A673 (cell line): ENCODE data around the gene FAXDC2. TPM values are rescaled to one million over a fixed set of nuclear protein-coding genes. Genes with fewer than 3 reads are reported as not detected.

Experiments used
- BruUV-seq: library from RNA; stranded (reverse); fragments of 400-500 nt; replicated peaks from 2 replicates; lab custom pipeline; 2021; lab: Mats Ljungman, UMichigan
- CTCF ChIA-PET: fragments of 300-600 bp; sonication (Branson Sonifier 250); formaldehyde crosslinking; loops from one replicate; lab custom pipeline; 2022; ENCODE audit warnings: antibody characterized with exemption; lab: Charles Lee
- POLR2A ChIA-PET: fragments of 300-600 bp; sonication (Branson Sonifier 250); formaldehyde crosslinking; loops from one replicate; lab custom pipeline; 2022; ENCODE audit warnings: antibody characterized with exemption; ENCODE audit not compliant: low non-redundant PET; lab: Charles Lee
- DNase-seq: peaks from one replicate; pipeline ENCODE4 v3.0.0-alpha.2; 2015; ENCODE audit warnings: low spot score
- H3K27ac ChIP-seq: fragments of 200-600 bp; sonication (generic); 2 replicates; pipeline ENCODE4 v1.5.1; 2016; ENCODE audit warnings: mixed run types, low read depth, mild to moderate bottlenecking, mixed read lengths, antibody characterized with exemption, low read length; ENCODE audit not compliant: poor library complexity, severe bottlenecking
- H3K27me3 ChIP-seq: fragments of 200-600 bp; sonication (generic); replicated peaks from 2 replicates; pipeline ENCODE4 v1.6.1; 2017; ENCODE audit warnings: mixed run types, low read depth, mild to moderate bottlenecking, mixed read lengths, antibody characterized with exemption, low read length; ENCODE audit not compliant: insufficient read depth, poor library complexity
- H3K36me3 ChIP-seq: fragments of 200-600 bp; sonication (generic); 2 replicates; pipeline ENCODE4 v1.6.1; 2016; ENCODE audit warnings: mixed run types, mild to moderate bottlenecking, mixed read lengths, antibody characterized with exemption, low read length; ENCODE audit not compliant: insufficient read depth, poor library complexity, severe bottlenecking
- H3K4me1 ChIP-seq: fragments of 200-600 bp; sonication (generic); 2 replicates; pipeline ENCODE4 v1.6.1; 2017; ENCODE audit warnings: mixed run types, mild to moderate bottlenecking, mixed read lengths, antibody characterized with exemption, low read length; ENCODE audit not compliant: insufficient read depth, poor library complexity, severe bottlenecking
- H3K4me3 ChIP-seq: fragments of 200-600 bp; sonication (generic); 2 replicates; pipeline ENCODE4 v1.5.1; 2016; ENCODE audit warnings: low read depth, mixed run types, mild to moderate bottlenecking, mixed read lengths, low read length; ENCODE audit not compliant: poor library complexity, severe bottlenecking
- H3K9me3 ChIP-seq: fragments of 200-600 bp; sonication (generic); 2 replicates; pipeline ENCODE4 v1.6.1; 2016; ENCODE audit warnings: mixed run types, low read depth, mild to moderate bottlenecking, mixed read lengths, antibody characterized with exemption, low read length; ENCODE audit not compliant: poor library complexity, severe bottlenecking
- CTCF ChIP-seq: fragments of 300-800, 200-600 bp; sonication (generic); conservative IDR thresholded peaks from 2 replicates; pipeline ENCODE4 v1.5.1; 2017; ENCODE audit warnings: low read depth, mild to moderate bottlenecking, antibody characterized with exemption, low read length, moderate library complexity, mixed read lengths
- EZH2 ChIP-seq: fragments of 200-600 bp; sonication (generic); IDR thresholded peaks from 2 replicates; pipeline ENCODE4 v1.6.1; 2017; ENCODE audit warnings: borderline replicate concordance, low read depth, mild to moderate bottlenecking, mixed read lengths, antibody characterized with exemption, low read length; ENCODE audit not compliant: poor library complexity, severe bottlenecking
- intact Hi-C: fragments of 100-400 bp; cut with micrococcal nuclease; formaldehyde crosslinking; loops from one replicate; pipeline ENCODE4 v1.10.0; 2022; ENCODE audit not compliant: unreplicated experiment
- total RNA-seq: library from RNA; stranded (reverse); gene quantifications from 2 replicates; pipeline ENCODE4 v1.2.3, GENCODE V29; 2021

FAXDC2 gene
- total RNA-seq, 1 experiment from 2014 or later: not detected

- TF ChIP-seq EZH2 (no peak), CTCF (no peak)
- Histone ChIP-seq H3K4me1 (no peaks in the 10 kb centered on the region), H3K27ac (no peak overlapping the region), H3K4me3 (no peak overlapping the region), H3K27me3 (no peaks in the 10 kb centered on the region), H3K36me3 (peaks cover 46% of the 10 kb centered on the region), H3K9me3 (no peaks in the 10 kb centered on the region)
- intact Hi-C loops: no loop called here
- POLR2A ChIA-PET: no interaction called here
- DNase-seq: no peak
- no TSS peak for BruUV-seq
- CTCF ChIA-PET: no interaction called here
These were observed 31.8 kb downstream of the FAXDC2 start for GRCh38 chr5:154818471-154819116.

- TF ChIP-seq EZH2 (no peak), CTCF (no peak)
- Histone ChIP-seq H3K36me3 (peaks cover 51% of the 10 kb centered on the region), H3K4me1 (no peaks in the 10 kb centered on the region), H3K9me3 (no peaks in the 10 kb centered on the region), H3K27ac (no peak overlapping the region), H3K27me3 (no peaks in the 10 kb centered on the region), H3K4me3 (no peak overlapping the region)
- POLR2A ChIA-PET: no interaction called here
- DNase-seq: no peak
- intact Hi-C loops: no loop called here
- CTCF ChIA-PET: no interaction called here
- no TSS peak for BruUV-seq
These were observed 32.6 kb downstream of the FAXDC2 start for GRCh38 chr5:154817815-154818214.

- no peak overlapping the region for H3K4me3 ChIP-seq
- TF ChIP-seq CTCF (no peak), EZH2 (no peak)
- intact Hi-C loops: no loop called here
- no peak overlapping the region for H3K27ac ChIP-seq
- TSS peak; percentile 36 for BruUV-seq
- DNase-seq: no peak
- no peaks in the 10 kb centered on the region for H3K9me3 ChIP-seq
- ChIA-PET CTCF (no interaction called here), POLR2A (interaction anchor here (0.6 kb wide), 1 partner anchor 455 kb away, joined by 8 read pairs; no protein-coding TSS in a partner anchor)
- peaks cover 56% of the 10 kb centered on the region for H3K36me3 ChIP-seq
- H3K27me3 ChIP-seq: no peaks in the 10 kb centered on the region
- no peaks in the 10 kb centered on the region for H3K4me1 ChIP-seq
These were observed 33.4 kb downstream of the FAXDC2 start for GRCh38 chr5:154816891-154817492.
